EH (cell line): ENCODE data around the gene C2CD4C.
"Not testable (repeated sequence)": the region's sequence is repeated elsewhere in the genome, so short reads cannot be mapped to it uniquely, and the experiment has no call there.

Experiments
- DNase-seq: peaks from one replicate; pipeline ENCODE4 v3.0.0-alpha.2; 2015; ENCODE audit warnings: low read depth

C2CD4C gene

DNA sequence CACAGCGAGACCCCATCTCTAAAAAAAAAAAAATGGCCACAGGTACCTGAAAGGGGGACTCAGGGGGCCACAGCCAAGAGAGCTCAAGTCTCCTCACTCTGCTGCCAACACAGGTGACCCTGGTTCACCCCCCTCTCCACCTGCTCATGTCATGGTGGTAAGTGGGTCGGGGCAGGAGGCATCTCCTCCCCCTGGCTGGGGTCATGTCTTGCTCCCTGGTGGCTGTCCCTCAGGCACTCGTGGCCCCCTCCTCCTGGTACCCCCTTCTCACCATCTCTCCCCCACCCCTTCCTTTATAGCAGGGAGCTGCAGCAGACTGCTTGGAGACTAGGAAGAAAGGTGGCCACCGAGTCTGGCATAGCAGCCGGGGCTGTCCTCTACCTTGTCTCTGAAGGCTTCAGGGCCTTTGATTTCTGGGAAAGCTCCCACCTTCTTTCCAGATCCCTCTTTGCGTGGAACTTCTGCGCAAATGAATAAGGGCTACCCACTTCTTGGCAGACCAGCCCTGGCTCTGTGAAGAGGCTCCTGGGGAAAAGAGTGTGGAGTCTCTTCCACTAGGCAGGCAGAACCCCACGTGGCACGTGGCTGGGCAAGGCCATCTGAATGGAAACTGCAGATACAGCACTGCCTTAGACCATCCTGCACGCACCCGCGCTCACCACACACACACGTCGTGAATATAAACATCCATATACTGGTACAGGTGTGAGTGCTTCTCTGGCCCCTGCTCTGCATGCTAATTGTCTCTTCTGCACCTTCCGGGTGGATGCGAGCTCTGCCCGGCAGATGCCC, 44.3 kb downstream of the C2CD4C start:
- no peak for DNase-seq

DNA sequence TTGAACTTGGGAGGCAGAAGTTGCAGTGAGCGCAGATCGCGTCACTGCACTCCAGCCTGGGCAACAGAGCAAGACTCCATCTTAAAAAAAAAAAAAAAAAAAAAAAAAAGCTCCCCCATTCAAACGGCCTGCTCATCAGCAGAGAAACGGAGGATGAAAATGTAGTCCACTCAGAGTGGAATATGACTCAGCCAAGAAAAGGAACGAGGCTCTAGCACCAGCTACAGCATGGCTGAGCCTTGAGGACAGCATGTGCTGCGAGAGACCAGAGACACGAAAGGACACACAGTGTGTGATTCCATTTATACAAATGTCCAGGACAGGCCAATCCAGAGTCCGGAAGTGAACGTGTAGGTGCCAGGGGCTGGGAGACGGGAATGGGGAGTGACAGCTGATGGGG, 46.3 kb downstream of the C2CD4C start:
- DNase-seq = no peak

DNA sequence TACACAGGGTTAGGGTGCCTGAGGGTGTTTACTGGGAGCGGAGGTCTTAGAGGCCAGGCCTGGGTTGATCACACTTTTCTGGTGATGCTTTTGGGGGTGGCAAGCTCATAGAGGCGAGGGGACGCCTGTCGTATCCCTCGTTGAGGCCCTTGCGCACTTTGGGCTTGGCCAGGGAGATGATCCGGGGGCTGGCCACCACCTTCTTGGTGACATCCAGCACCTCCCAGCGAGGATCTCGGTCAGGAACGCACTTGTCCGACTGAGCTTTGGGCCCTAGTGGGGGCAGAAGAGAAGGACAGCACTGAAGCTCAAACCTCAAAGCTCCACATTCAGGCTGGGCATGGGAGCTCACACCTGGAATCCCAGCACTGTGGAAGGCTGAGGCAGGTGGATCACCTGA, 46.8 kb downstream of the C2CD4C start:
- DNase-seq = no peak

DNA sequence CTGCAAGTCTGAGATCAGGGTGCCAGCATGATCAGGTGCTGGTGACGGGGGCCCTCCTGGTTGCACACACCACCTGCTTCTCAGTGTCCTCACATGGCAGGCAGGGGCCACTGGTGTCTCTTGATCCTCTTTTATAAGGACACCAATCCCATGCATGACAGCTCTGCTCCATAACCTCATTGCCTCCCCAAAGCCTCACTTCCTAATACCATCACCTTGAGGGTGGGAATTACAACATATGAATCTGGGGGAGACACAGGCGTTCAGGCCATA, 49.4 kb downstream of the C2CD4C start:
- no peak for DNase-seq

DNA sequence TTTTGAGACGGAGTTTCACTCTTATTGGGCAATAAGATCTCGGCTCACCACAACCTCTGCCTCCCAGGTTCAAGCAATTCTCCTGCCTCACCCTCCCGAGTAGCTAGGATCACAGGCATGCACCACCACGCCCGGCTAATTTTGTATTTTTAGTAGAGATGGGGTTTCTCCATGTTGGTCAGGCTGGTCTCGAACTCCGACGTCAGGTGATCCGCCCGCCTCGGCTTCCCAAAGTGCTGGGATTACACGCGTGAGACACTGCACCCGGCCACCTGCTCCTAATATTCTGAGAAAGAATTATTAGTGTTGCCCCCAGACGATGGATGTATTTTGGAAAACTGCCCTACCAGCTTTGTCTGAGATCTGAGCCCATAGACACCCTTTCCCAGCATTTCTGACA, 53.4 kb downstream of the C2CD4C start:
- DNase-seq = not testable (repeated sequence)
